ENCODE measurements around the gene CASQ2. TPM values are rescaled to one million over a fixed set of nuclear protein-coding genes. Genes with fewer than 3 reads are reported as not detected.

Gene CASQ2
- total RNA-seq, 1 donor from 2014 or later, result 0.11 TPM

GRCh38 chr1:115692224-115692623 is 76.3 kb downstream of the CASQ2 start:
- H3K27ac Mint-ChIP-seq (ENCODE audit: unreplicated experiment), result no peak overlapping the region
- FAIRE-seq, result no peak
- H3K79me2 ChIP-seq (ENCODE audit: insufficient read depth, low read length), result no peaks in the 10 kb centered on the region
- H3K9me3 ChIP-seq (ENCODE audit: insufficient read depth, low read depth, low read length), result no peaks in the 10 kb centered on the region
- H3K4me2 ChIP-seq (ENCODE audit: low read length), result no peak overlapping the region
- no peak overlapping the region for H3K4me3 ChIP-seq (ENCODE audit: insufficient read depth, low read depth, low read length)
- H3K27ac ChIP-seq (ENCODE audit: low read depth, low read length), result no peak overlapping the region
- H3K27me3 ChIP-seq (ENCODE audit: insufficient read depth, low read length), result no peaks in the 10 kb centered on the region
- no peak overlapping the region for H3K9ac ChIP-seq (ENCODE audit: low read length)
- no peak overlapping the region for H3K4me3 Mint-ChIP-seq (ENCODE audit: unreplicated experiment)
- H2AFZ ChIP-seq (ENCODE audit: low read depth, low read length), result no peak overlapping the region
- DNase-seq (ENCODE audit: low read depth), result no peak
- H3K36me3 Mint-ChIP-seq (ENCODE audit: low read depth, unreplicated experiment), result peaks cover 13% of the 10 kb centered on the region
- no peaks in the 10 kb centered on the region for H3K4me1 Mint-ChIP-seq (ENCODE audit: low read depth, unreplicated experiment)
- H4K20me1 ChIP-seq (ENCODE audit: insufficient read depth, low read length), result no peaks in the 10 kb centered on the region
- no peaks in the 10 kb centered on the region for H3K9me3 Mint-ChIP-seq (ENCODE audit: unreplicated experiment)
- no peak for TF ChIP-seq EZH2 (IDR thresholded peaks at IDR 0.05; ENCODE audit: insufficient read depth, low read length)
- TF ChIP-seq CTCF (IDR thresholded peaks at IDR 0.05; ENCODE audit: insufficient read depth, low read depth, low read length), result no peak
- peaks cover 17% of the 10 kb centered on the region for H3K36me3 ChIP-seq (ENCODE audit: insufficient read depth, low read length)
- H3K4me1 ChIP-seq (ENCODE audit: insufficient read depth, low read length), result no peaks in the 10 kb centered on the region
- H3K27me3 Mint-ChIP-seq (ENCODE audit: low read depth, unreplicated experiment), result no peaks in the 10 kb centered on the region

GRCh38 chr1:115690972-115691371 is 77.5 kb downstream of the CASQ2 start:
- Histone ChIP-seq H3K27ac (ENCODE audit: low read depth, low read length) (no peak overlapping the region), H3K4me3 (ENCODE audit: insufficient read depth, low read depth, low read length) (no peak overlapping the region), H3K4me2 (ENCODE audit: low read length) (no peak overlapping the region), H3K36me3 (ENCODE audit: insufficient read depth, low read length) (peaks cover 19% of the 10 kb centered on the region), H4K20me1 (ENCODE audit: insufficient read depth, low read length) (no peaks in the 10 kb centered on the region), H3K9me3 (ENCODE audit: insufficient read depth, low read depth, low read length) (no peaks in the 10 kb centered on the region), H3K4me1 (ENCODE audit: insufficient read depth, low read length) (no peaks in the 10 kb centered on the region), H3K9ac (ENCODE audit: low read length) (no peak overlapping the region), H3K27me3 (ENCODE audit: insufficient read depth, low read length) (no peaks in the 10 kb centered on the region), H3K79me2 (ENCODE audit: insufficient read depth, low read length) (no peaks in the 10 kb centered on the region), H2AFZ (ENCODE audit: low read depth, low read length) (no peak overlapping the region)
- Mint-ChIP-seq H3K27me3 (ENCODE audit: low read depth, unreplicated experiment) (no peaks in the 10 kb centered on the region), H3K36me3 (ENCODE audit: low read depth, unreplicated experiment) (peaks cover 13% of the 10 kb centered on the region), H3K27ac (ENCODE audit: unreplicated experiment) (no peak overlapping the region), H3K4me1 (ENCODE audit: low read depth, unreplicated experiment) (no peaks in the 10 kb centered on the region), H3K4me3 (ENCODE audit: unreplicated experiment) (no peak overlapping the region), H3K9me3 (ENCODE audit: unreplicated experiment) (no peaks in the 10 kb centered on the region)
- no peak for FAIRE-seq
- TF ChIP-seq EZH2 (IDR thresholded peaks at IDR 0.05; ENCODE audit: insufficient read depth, low read length) (no peak), CTCF (IDR thresholded peaks at IDR 0.05; ENCODE audit: insufficient read depth, low read depth, low read length) (no peak)
- DNase-seq (ENCODE audit: low read depth), result no peak

- Histone ChIP-seq H3K27me3 (ENCODE audit: insufficient read depth, low read length) (no peaks in the 10 kb centered on the region), H3K9ac (ENCODE audit: low read length) (no peak overlapping the region), H3K4me2 (ENCODE audit: low read length) (no peak overlapping the region), H3K79me2 (ENCODE audit: insufficient read depth, low read length) (no peaks in the 10 kb centered on the region), H3K27ac (ENCODE audit: low read depth, low read length) (no peak overlapping the region), H3K9me3 (ENCODE audit: insufficient read depth, low read depth, low read length) (no peaks in the 10 kb centered on the region), H3K36me3 (ENCODE audit: insufficient read depth, low read length) (peaks cover 37% of the 10 kb centered on the region), H3K4me1 (ENCODE audit: insufficient read depth, low read length) (no peaks in the 10 kb centered on the region), H2AFZ (ENCODE audit: low read depth, low read length) (no peak overlapping the region), H3K4me3 (ENCODE audit: insufficient read depth, low read depth, low read length) (no peak overlapping the region), H4K20me1 (ENCODE audit: insufficient read depth, low read length) (peaks cover 4% of the 10 kb centered on the region)
- peaks cover 1% of the 10 kb centered on the region for H3K4me1 Mint-ChIP-seq (ENCODE audit: low read depth, unreplicated experiment)
- FAIRE-seq, result no peak
- H3K9me3 Mint-ChIP-seq (ENCODE audit: unreplicated experiment), result no peaks in the 10 kb centered on the region
- no peaks in the 10 kb centered on the region for H3K27me3 Mint-ChIP-seq (ENCODE audit: low read depth, unreplicated experiment)
- no peak overlapping the region for H3K27ac Mint-ChIP-seq (ENCODE audit: unreplicated experiment)
- H3K4me3 Mint-ChIP-seq (ENCODE audit: unreplicated experiment), result no peak overlapping the region
- no peak for TF ChIP-seq CTCF (IDR thresholded peaks at IDR 0.05; ENCODE audit: insufficient read depth, low read depth, low read length)
- TF ChIP-seq EZH2 (IDR thresholded peaks at IDR 0.05; ENCODE audit: insufficient read depth, low read length), result no peak
- H3K36me3 Mint-ChIP-seq (ENCODE audit: low read depth, unreplicated experiment), result peaks cover 20% of the 10 kb centered on the region
- no peak for DNase-seq (ENCODE audit: low read depth)
Measured at GRCh38 chr1:115687744-115688143, 80.8 kb downstream of the CASQ2 start.

Data from astrocyte (in vitro differentiated cells and primary cell).